ENCODE results near the gene SLC16A4.

Gene SLC16A4

DNA sequence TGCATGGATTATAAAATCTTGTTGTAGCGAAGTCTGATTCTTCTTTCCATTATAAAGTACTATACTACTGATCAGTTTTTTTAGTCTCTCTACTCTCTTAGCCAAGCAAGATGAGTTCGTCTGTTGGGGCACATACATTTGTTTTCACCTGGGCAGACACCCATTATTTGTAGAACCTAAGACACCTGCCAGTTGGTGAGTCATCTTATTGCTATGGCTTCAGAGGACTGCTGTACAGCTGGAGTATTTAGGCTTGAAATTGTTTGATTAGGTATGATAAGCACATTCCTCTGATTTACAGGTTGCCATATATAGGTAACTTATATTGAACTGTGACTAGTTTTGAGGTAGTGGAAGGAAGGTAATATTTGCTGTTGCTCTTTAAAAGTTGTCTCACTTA, 34.4 kb downstream of the SLC16A4 start:
- DNase-seq (ENCODE audit: low read depth): no peak

DNA sequence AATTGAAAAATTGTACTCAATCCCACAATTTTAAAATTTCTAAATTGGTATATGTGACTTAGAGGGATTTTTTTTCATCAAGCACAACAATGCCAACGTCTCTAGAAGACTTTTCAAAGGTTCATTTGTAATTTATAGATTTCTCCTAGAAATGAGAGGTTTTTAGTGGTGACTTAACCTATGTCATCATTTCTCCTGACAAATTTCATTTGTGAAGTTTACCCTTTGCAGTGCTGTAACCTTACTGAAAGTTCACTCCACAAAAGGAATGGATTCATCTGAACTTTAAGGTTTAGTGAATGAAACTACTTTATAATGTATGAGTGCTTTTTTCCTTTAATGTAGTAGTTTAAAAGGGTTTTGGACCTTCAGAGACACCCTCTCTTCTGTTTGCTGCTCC, 35.5 kb downstream of the SLC16A4 start:
- no peak for DNase-seq (ENCODE audit: low read depth)

DNA sequence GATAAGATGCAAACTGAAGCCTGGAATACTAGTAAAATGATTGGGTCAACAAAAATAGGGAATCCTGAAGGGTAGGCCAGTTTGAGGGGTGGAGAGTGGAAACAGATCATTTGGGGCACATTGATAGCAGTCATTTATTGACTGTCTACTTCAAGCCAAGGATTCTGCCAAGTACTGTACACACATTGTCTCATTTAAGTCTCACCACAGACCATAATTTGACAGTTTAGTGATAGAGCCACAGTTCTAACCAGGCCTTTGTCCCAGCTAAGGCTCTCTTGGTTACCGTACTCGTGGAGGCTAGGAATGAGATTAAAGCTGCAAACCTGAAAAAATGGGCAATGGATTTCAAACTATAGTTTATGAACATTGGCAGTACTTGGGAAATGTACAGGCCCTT, 40.5 kb downstream of the SLC16A4 start:
- no peak for DNase-seq (ENCODE audit: low read depth)

DNA sequence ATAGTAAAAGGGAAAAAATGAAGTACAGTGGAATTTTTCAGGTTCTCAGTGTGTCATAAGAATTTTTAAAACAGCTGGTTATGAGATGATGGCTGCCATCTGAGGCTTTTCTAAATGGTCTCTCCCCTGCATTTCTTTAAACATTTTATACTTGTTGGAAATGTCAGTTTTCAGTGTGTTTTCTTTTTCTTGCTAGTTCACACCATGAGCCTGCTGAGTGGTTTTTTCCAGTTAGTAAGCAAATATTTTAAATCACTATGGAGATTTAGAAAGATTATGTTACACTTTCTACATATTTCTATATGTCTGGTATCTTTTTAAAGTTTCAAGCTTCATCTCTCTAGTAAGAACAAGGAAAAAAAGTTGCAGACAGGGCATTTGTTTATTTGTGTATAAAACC, 42.1 kb downstream of the SLC16A4 start:
- DNase-seq (ENCODE audit: low read depth): no peak

DNA sequence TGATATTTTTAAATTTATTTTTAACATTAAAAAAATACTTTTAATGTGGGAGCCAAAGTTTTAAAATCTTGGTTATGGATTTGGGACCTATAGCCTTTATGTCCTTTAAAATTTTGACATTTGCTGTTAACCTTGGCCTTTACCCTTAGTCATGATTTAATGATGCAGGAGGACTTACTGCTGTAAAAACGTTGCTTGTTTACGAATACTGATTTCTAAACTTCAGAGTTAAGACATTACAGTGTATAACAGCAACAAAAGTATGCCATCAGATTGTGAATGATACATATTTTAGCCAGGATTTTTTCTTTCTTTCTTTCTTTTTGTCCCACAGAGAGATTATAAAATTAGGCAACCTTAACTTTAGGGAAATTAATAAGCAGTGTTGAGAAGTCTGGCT, 42.8 kb downstream of the SLC16A4 start:
- DNase-seq (ENCODE audit: low read depth): no peak

DNA sequence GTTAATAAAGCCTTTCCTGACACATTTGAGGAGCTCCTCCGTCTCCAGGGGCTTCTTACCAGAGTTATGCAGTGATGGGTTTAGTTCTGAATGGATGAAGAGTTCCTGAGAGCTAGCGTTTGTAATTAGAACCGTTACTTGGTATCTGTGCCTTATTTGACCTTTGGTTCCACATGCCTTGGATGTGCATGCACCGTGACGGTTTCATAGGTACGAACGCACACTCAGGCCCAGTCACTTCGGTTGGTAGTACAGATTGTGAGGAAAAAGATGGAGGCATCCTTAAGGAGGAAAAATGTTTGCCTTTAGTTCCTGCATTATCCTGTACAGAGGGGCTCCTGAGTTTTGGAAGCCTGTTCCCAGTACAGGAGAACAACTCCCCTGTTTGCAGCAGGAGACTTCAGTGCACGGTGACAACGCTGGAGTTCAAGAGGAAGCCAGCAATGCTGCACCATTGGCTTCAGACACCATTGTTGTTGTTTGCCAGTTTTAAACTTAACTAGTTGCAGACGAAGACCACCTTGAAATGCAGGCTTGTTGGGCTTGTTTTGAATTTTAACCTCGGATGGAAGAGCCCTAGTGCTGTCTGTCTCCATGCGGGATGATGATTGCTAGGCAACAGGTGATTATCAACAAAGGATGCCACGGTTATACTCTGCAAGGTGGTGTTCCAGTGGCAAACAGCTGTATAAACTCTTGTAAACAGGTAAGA, 43.5 kb downstream of the SLC16A4 start:
- DNase-seq (ENCODE audit: low read depth): no peak

DNA sequence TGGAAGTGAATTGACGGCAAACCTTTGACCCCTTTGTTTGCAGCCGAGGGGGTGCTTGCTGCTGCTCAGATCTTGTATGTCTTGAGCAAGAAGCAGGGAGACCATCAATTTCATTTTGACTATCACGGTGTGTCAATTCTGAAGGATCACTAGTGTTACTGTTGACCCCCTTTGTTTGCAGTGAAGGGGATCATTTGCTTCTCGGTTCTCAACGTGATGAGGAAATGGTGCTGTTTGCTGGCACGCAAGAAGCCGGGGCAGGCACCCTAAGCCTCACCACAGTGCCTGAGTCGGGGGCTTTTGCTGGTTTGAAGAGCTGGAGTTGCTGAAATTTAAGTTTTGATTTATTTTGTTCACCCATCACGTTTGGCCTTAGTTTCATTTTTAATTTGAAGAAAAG, 44.1 kb downstream of the SLC16A4 start:
- DNase-seq (ENCODE audit: low read depth): no peak

DNA sequence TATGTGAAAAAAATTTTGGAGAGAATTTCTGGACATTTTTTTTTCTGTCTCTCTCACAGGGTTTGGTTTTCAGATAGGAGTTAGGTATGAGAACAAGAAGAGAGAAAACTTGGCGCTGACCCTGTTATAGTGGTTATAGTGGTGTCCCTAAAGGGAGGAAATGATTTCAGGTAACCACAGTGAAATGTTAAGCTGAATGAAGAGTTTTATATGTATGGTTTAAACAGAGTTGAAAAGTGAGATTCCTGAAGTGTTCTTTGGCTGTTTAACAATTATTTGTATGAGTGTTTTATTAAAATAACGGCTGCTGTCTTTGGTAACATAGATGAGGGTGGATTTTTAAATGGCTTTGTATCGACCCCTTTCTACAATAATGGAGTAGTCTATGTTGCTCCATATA, 45.3 kb downstream of the SLC16A4 start:
- no peak for DNase-seq (ENCODE audit: low read depth)

DNA sequence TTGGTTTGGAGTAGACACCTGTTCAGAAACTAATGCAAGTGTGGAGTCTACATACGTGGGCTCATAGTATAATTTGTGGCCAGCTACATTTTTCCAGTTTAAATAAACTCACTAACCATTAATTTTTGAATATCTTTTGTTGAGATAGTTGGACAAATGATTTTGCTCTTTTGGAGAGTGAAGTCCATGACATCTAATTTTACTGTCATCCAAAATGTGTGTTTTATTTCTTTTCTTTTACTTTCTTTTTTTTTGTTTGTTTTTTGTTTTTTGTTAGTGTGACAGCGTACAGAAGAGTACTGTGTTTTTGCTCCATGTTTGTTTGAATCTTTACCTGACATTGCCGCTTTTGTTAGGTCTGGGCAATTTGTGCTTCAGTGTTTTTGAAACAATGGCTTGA, 46.7 kb downstream of the SLC16A4 start:
- no peak for DNase-seq (ENCODE audit: low read depth)

DNA sequence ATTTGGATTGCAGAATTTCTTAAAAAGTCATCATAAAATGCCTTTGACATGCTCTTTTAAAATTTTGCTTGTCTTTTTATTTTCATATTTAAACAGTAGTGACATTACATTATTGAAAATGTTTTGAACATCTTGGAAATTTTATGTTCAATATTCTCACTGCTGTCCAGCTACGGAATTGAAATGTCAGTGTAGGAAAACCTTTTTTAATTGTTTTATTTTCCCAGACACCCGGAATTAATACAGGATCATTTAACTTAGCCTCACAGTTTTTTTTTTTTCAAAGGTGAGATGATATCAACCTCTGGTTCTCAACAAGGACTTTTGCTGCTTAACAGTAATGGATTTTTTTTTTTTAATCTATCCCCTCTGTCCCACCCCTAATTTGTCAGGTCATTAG, 47.6 kb downstream of the SLC16A4 start:
- no peak for DNase-seq (ENCODE audit: low read depth)

DNA sequence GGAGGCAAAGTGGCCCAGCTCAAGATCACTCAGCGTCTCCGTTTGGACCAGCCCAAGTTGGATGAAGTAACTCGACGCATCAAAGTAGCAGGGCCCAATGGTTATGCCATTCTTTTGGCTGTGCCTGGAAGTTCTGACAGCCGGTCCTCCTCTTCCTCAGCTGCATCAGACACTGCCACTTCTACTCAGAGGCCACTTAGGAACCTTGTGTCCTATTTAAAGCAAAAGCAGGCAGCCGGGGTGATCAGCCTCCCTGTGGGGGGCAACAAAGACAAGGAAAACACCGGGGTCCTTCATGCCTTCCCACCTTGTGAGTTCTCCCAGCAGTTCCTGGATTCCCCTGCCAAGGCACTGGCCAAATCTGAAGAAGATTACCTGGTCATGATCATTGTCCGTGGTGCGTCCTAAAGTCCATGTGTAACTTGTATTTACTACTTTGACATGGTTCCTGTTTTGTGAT, 48.9 kb downstream of the SLC16A4 start:
- DNase-seq (ENCODE audit: low read depth): no peak

DNA sequence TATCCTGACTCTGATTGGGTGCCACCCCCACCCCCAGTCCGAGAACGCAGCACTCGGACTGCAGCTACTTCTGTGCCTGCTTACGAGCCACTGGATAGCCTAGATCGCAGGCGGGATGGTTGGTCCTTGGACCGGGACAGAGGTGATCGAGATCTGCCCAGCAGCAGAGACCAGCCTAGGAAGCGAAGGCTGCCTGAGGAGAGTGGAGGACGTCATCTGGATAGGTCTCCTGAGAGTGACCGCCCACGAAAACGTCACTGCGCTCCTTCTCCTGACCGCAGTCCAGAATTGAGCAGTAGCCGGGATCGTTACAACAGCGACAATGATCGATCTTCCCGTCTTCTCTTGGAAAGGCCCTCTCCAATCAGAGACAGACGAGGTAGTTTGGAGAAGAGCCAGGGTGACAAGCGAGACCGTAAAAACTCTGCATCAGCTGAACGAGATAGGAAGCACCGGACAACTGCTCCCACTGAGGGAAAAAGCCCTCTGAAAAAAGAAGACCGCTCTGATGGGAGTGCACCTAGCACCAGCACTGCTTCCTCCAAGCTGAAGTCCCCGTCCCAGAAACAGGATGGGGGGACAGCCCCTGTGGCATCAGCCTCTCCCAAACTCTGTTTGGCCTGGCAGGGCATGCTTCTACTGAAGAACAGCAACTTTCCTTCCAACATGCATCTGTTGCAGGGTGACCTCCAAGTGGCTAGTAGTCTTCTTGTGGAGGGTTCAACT, 49.5 kb downstream of the SLC16A4 start:
- DNase-seq (ENCODE audit: low read depth): no peak

DNA sequence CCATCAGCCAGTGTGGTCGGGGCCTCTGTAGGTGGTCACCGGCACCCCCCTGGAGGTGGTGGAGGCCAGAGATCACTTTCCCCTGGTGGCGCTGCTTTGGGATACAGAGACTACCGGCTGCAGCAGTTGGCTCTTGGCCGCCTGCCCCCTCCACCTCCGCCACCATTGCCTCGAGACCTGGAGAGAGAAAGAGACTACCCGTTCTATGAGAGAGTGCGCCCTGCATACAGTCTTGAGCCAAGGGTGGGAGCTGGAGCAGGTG, 50.7 kb downstream of the SLC16A4 start:
- DNase-seq (ENCODE audit: low read depth): no peak

DNA sequence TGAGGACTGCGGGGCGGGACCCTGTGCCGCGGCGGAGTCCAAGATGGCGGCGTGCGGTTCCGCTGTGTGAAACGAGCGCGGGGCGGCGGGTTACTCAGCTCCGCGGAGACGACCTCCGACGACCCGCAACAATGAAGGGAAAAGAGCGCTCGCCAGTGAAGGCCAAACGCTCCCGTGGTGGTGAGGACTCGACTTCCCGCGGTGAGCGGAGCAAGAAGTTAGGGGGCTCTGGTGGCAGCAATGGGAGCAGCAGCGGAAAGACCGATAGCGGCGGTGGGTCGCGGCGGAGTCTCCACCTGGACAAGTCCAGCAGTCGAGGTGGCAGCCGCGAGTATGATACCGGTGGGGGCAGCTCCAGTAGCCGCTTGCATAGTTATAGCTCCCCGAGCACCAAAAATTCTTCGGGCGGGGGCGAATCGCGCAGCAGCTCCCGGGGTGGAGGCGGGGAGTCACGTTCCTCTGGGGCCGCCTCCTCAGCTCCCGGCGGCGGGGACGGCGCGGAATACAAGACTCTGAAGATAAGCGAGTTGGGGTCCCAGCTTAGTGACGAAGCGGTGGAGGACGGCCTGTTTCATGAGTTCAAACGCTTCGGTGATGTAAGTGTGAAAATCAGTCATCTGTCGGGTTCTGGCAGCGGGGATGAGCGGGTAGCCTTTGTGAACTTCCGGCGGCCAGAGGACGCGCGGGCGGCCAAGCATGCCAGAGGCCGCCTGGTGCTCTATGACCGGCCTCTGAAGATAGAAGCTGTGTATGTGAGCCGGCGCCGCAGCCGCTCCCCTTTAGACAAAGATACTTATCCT, 51.2 kb downstream of the SLC16A4 start:
- peak; percentile 30 for DNase-seq (ENCODE audit: low read depth)

DNA sequence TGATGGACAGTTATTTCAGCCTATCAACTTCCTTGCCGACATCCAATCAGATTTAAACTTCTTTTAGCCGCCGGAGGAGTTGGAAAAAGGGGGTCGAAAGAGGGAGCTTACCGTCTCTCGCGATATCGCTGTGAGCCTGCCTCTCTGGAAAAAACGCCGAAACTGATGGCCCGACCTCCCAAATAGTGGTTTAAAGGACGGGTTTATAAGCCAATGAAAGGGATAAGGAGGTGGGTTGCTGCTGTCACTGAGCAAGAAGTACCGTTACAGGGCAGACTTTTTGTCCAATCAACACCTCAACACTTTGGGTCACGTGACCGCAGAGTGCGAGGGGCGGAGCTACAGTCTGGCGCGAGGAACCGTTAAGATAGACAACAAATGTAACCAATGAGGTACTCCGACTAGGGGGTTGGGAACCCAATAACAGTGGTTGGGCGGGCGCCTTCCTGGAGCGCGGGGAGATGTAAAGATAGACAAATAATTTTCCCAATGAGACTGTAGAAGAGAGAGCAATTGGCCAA, 51.9 kb downstream of the SLC16A4 start, which contains the start of gene RBM15:
Gene RBM15, plus strand, starts transcription at position 492 of the 521 bp plus-strand sequence. Its CDS starts 29 bp downstream, at position 521.
- DNase-seq (ENCODE audit: low read depth): peak; percentile 88

DNA sequence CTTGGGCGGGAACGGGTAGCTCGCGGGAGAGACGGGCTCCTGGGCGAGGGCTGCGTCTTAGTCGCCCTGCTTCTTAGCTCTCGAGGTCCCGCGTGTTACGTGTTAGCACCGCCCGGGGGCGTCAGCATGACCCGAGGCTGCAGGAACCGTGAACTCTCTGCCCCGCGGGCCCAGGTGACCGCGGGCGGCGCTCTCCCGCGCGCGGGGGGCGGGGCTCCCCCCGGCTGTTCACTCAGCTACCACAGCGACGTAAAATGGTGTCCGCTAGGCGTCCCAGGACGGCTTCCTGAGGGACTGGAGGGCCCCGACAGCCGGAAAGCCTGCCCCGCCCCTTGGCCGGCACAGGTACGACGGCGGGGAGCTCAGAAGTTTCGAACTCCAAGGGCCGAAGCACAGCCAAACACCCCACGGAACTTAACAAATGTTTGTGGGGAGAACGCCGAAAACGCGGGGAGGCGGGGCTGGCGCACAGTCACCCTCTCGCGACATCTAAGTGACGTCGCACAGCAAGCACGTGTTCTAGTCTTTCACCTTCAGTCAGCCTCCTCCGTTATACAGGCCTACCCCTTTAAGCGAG, 52.4 kb downstream of the SLC16A4 start:
- DNase-seq (ENCODE audit: low read depth): peak; percentile 89

DNA sequence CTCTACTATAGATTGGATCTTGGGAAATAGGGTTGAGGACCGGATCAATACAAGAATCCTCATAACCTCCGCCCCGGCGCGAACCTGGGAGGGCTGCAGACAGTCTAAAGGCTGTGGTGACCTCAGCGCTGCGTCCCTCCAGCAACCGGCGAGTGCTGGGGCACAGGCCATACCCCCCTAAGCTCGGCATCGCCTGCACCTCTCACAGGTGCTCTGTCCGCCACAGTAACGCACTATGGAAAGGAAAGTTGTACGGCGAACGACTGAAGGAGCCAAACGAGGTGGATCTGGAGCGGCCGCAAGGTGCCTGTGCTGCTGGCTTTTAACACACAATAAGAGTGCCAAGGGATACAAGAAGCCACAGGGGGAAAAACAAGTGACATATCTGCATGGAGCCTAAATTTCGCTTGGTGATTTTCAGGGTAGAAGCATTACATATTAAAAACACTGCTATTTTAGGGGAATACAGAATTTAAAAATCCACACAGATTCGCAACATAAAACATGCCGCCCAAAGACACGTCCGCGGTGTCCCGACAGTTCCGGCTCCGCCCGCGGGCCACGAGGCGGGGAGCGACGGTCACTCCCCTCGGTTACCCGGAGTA, 53.0 kb downstream of the SLC16A4 start:
- DNase-seq (ENCODE audit: low read depth): peak; percentile 17

DNA sequence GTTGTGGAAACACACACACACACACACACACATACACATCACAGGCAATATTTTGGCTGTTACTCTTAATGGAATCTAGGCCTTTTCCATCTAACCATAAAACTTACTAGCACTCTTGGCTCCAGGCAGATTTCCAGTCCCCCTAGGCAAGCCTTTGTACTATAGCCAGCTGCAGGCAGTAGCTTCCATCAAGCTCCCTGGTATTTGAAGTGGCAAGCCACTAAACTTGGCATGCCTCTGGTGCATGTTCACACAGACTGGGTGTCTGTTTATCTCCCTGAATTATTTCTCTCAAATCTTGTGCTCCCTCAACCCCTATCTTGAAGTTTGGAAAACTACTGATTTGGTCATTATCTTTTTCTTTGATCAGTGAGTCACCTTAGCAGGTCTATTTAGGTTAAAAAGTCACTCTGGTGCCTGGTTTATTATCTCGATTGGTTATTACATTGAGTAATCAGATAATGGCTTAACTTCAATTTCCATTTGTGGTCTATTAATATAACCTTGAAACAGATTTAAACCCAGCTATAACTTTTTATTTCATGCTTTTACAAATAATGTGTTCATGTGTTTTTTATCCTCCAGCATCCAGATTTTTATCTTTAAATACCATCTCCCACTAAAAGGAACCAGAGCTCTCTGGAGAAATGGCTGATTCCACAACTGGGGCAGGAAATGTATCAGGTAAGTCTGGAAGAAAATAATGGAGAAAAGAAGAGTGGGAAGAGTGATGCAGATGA, 54.4 kb downstream of the SLC16A4 start:
- no peak for DNase-seq (ENCODE audit: low read depth)

DNA sequence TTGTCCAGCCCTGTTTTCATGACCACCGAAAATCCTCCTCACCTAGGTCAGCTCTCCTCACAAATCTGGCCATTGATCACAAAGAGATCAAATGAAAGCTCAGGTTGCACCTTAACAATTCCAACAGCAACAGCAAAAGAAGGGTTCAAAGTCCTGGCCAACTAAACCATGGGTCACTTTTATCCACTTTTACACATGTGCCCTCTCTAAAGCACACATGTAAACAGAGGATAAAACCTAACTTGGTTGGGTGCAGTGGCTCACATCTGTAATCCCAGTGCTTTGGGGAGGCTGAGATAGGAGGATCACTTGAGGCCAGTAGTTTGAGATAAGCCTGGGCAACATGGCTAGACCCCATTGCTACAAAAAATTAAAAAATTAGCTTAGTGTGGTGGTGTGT, 55.6 kb downstream of the SLC16A4 start:
- DNase-seq (ENCODE audit: low read depth): no peak

DNA sequence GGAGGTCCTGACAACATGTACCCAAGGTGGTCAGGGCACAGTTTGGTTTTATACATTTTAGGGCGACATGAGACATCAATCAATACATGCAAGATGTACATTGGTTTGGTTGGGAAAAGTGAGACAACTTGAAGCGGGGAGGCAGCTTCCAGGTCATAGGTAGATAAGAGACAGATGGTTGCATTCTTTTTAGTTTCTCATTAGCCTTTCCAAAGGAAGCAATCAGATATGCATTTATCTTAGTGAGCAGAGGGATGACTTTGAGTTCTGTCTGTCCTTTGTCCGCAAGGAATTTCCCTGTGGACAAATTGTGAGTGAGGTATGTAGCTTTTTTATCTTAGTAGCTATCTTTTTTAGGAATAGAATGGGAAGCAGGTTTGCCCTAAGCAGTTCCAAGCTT, 62.1 kb downstream of the SLC16A4 start:
- DNase-seq (ENCODE audit: low read depth): no peak

DNA sequence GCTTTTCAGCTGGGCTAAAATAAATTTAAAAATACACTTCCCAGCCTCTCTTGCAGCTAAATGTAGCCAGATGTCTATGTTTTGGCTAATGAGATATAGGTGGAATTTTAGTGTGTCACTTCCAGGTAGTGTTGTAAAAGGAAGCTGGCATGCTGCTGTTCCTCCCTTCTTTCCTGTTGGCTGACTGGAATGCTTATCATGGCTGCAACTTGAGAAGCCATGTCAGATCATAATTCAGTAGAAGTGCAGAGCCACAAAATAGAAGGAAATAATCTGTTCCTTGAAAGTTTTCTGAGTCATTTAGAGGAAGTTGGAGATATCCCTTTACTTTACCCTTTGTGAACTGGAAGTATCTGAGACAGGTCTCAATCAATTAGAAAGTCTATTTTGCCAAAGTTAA, 62.6 kb downstream of the SLC16A4 start:
- DNase-seq (ENCODE audit: low read depth): no peak

All from stimulated activated CD8-positive, alpha-beta memory T cell treated with anti-CD3 and anti-CD28 coated beads, Interleukin-12 subunit alpha, Interleukin-12 subunit beta, amount 100 ng/mL, for 4 hours (primary cell).